Measurements from ENCODE around the gene FAM20C. TPM values are rescaled to one million over a fixed set of nuclear protein-coding genes. Genes with fewer than 3 reads are reported as not detected.

Gene FAM20C
- total RNA-seq, 1 donor from 2014 or later, result 22.2 TPM

DNA sequence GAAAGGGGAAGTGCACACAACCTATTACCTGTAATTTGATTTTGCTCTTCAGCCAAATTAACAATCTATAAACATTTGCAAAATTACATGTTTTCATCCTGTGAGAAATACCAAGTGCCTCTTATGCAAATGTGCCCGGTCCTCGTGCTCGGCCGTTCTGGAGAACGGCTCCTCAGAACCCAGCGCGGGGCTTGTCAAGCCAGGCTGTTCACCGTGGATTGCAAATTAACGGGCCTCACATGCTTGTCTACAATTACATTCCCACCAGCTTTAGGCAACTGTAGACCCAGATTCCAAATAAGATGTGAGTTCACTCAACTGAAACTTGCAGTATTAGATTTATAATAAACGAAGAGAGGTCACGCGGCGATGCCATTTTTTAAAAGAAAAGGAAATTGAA lies 106.4 kb downstream of the FAM20C start:
- H3K9me3 ChIP-seq (replicated peaks), result no peaks in the 10 kb centered on the region
- no peaks in the 10 kb centered on the region for H3K36me3 ChIP-seq
- no peaks in the 10 kb centered on the region for H3K4me1 ChIP-seq
- TF ChIP-seq, protein P1, sequence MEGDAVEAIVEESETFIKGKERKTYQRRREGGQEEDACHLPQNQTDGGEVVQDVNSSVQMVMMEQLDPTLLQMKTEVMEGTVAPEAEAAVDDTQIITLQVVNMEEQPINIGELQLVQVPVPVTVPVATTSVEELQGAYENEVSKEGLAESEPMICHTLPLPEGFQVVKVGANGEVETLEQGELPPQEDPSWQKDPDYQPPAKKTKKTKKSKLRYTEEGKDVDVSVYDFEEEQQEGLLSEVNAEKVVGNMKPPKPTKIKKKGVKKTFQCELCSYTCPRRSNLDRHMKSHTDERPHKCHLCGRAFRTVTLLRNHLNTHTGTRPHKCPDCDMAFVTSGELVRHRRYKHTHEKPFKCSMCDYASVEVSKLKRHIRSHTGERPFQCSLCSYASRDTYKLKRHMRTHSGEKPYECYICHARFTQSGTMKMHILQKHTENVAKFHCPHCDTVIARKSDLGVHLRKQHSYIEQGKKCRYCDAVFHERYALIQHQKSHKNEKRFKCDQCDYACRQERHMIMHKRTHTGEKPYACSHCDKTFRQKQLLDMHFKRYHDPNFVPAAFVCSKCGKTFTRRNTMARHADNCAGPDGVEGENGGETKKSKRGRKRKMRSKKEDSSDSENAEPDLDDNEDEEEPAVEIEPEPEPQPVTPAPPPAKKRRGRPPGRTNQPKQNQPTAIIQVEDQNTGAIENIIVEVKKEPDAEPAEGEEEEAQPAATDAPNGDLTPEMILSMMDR (IDR thresholded peaks at IDR 0.05; ENCODE audit: borderline replicate concordance), result no peak
- intact Hi-C loops (cut with micrococcal nuclease), result no loop called here
- H3K4me3 ChIP-seq, result no peak overlapping the region
- DNase-seq, result no peak
- peaks cover 50% of the 10 kb centered on the region for H3K27me3 ChIP-seq (ENCODE audit: low read depth)
- no peak overlapping the region for H3K27ac ChIP-seq (replicated peaks)

DNA sequence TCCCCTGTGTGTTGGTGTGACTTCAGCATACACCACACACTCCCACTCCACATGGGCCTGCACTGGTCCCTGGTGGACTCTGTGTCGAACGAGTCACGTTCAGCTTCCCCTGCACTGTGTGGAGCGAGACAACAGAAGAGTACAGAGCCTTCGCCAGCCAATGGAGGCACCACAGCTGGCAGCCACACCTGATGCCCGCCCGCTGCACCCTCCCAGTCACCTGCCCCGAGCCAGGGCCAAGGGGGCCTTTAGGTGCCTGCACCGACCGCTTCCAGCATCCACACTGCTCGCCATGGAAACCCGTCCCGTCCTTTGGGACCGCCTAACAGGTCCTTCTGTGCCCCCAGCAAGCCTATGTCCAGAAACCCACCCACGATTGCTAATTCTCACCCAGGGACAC lies 106.8 kb downstream of the FAM20C start:
- no peaks in the 10 kb centered on the region for H3K36me3 ChIP-seq
- H3K4me3 ChIP-seq, result no peak overlapping the region
- no peak for DNase-seq
- TF ChIP-seq, protein P1 (IDR thresholded peaks at IDR 0.05; ENCODE audit: borderline replicate concordance), result no peak
- intact Hi-C loops (cut with micrococcal nuclease), result no loop called here
- H3K27me3 ChIP-seq (ENCODE audit: low read depth), result peaks cover 46% of the 10 kb centered on the region
- H3K9me3 ChIP-seq (replicated peaks), result no peaks in the 10 kb centered on the region
- H3K4me1 ChIP-seq, result no peaks in the 10 kb centered on the region
- H3K27ac ChIP-seq (replicated peaks), result no peak overlapping the region

DNA sequence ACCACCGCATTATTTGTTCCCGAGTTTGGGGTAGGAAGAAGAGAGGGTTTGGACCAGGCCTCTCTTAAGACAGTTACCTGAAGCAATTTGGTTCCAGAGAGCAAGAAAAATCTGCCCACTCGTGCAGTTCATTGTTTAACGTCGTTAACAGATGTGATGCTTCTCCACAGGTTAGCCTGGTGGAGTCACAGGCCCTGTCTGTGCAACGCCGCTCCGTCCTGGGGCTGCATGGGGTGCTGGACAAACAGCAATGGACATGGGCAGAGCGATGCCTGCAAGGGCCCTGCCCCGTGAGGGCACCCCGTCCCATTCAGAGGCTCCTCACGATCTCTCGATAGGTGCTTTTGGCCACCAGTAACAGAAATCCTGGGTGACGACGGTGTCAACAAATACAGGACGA lies 107.3 kb downstream of the FAM20C start:
- Histone ChIP-seq H3K27ac (replicated peaks) (no peak overlapping the region), H3K4me3 (no peak overlapping the region), H3K4me1 (no peaks in the 10 kb centered on the region), H3K36me3 (no peaks in the 10 kb centered on the region), H3K27me3 (ENCODE audit: low read depth) (peaks cover 41% of the 10 kb centered on the region), H3K9me3 (replicated peaks) (no peaks in the 10 kb centered on the region)
- intact Hi-C loops (cut with micrococcal nuclease), result no loop called here
- no peak for DNase-seq
- TF ChIP-seq, protein P1 (IDR thresholded peaks at IDR 0.05; ENCODE audit: borderline replicate concordance), result no peak

DNA sequence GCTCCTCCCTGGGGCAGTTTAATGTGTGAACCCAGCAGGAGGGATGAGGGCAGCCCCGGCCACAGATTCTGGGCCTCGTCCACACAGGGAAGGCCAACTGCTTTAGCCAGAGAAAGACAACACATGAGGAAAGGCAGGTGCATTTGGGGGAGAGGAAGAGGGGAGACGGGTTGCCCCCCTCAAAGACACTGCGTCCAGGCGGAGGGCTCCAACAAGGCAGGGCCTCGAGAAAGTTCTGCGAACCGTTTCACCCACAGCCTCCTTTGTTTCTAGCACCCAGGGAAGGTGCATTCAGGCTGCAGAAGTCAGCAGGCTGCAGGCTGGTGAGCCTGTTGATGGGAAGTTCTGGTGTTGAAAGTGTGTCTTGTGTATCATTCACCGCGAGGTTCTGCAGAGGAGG lies 107.7 kb downstream of the FAM20C start:
- Histone ChIP-seq H3K36me3 (no peaks in the 10 kb centered on the region), H3K9me3 (replicated peaks) (no peaks in the 10 kb centered on the region), H3K27me3 (ENCODE audit: low read depth) (peaks cover 37% of the 10 kb centered on the region), H3K4me3 (no peak overlapping the region), H3K27ac (replicated peaks) (no peak overlapping the region), H3K4me1 (no peaks in the 10 kb centered on the region)
- TF ChIP-seq, protein P1 (IDR thresholded peaks at IDR 0.05; ENCODE audit: borderline replicate concordance), result no peak
- no peak for DNase-seq
- intact Hi-C loops (cut with micrococcal nuclease), result no loop called here

DNA sequence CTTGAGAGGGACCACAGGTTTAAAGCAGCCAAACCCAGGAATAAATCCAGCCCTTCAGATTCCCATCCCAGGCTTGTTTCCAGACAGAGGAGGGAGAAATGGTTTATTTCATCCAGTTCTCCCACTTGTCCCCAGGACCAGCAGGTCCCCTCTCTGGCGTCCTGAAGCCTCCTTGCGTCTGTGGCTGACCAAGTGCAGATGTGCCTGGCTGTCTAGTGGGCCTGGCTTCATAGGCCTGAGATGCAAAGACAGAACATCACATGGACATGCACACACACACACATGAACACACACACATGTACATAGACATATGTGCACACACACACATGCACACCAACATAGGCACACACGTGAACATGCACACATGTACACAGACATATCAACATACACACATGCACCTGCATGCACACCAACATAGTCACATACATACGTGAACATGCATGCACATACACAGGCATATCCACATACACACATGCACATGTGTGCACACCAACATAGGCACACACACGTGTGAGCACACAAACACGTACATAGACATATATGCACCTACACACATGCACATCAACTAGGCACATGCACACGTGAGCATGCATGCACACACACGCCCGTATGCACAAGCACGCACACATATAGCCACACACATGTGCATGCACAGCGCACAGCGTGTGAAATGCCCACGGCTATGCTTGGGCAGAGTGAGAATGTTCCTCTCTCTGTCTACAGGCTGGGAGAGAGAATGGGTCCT lies 108.3 kb downstream of the FAM20C start:
- Histone ChIP-seq H3K27ac (replicated peaks) (no peak overlapping the region), H3K9me3 (replicated peaks) (no peaks in the 10 kb centered on the region), H3K36me3 (no peaks in the 10 kb centered on the region), H3K4me3 (no peak overlapping the region), H3K27me3 (ENCODE audit: low read depth) (peaks cover 32% of the 10 kb centered on the region), H3K4me1 (no peaks in the 10 kb centered on the region)
- TF ChIP-seq, protein P1 (IDR thresholded peaks at IDR 0.05; ENCODE audit: borderline replicate concordance), result no peak
- intact Hi-C loops (cut with micrococcal nuclease), result no loop called here
- no peak for DNase-seq

Data from left ventricle myocardium inferior (tissue), 1 donor.